ENCODE results near the gene ADAM12.

DNA sequence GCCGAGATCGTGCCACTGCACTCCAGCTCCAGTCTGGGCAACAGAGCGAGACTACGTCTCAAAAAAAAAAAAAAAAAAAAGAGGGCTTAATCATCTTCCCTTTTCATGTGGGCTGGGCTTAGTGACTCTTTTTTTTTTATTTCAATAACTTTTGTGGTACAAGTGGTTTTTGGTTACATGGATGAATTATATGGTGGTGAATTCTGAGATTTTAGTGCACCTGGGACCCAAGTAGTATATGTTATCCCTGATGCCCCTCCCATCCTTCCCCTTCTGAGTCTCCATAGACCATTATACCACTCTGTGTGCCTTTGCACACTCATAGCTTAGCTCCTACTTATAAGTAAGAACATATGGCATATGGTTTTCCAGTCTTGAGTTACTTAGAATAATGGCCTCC, 4.8 kb upstream of the ADAM12 start:
- no peak for TF ChIP-seq CTCF (IDR thresholded peaks at IDR 0.05 in 8 of 11, conservative IDR thresholded peaks at IDR 0.05 in 3 of 11)
- TF ChIP-seq POLR2A (IDR thresholded peaks at IDR 0.05) = no peak

All from spleen (tissue), 7 donors.